ACC112 (cell line): ENCODE measurements around the gene KCNB1.

ENCODE experiments used
- H2AFZ ChIP-seq: fragments of 200-600 bp; sonication (generic); one replicate; pipeline ENCODE4 v1.6.0; 2017; ENCODE audit warnings: antibody characterized with exemption, low read length; ENCODE audit not compliant: unreplicated experiment
- H3K27ac ChIP-seq: fragments of 200-600 bp; sonication (generic); 2 replicates; pipeline ENCODE4 v1.5.1; 2014; ENCODE audit warnings: low read depth, mild to moderate bottlenecking, antibody characterized with exemption, low read length, moderate library complexity
- H3K27me3 ChIP-seq: fragments of 200-600 bp; sonication (generic); 2 replicates; pipeline ENCODE4 v1.6.1; 2014; ENCODE audit warnings: mild to moderate bottlenecking, antibody characterized with exemption, low read length, moderate library complexity, mixed read lengths; ENCODE audit not compliant: insufficient read depth
- H3K36me3 ChIP-seq: fragments of 200-600 bp; sonication (generic); 2 replicates; pipeline ENCODE4 v1.6.1; 2016; ENCODE audit warnings: mild to moderate bottlenecking, antibody characterized with exemption, low read length, moderate library complexity, mixed read lengths; ENCODE audit not compliant: insufficient read depth
- H3K4me1 ChIP-seq: fragments of 200-600 bp; sonication (generic); one replicate; pipeline ENCODE4 v1.6.1; 2016; ENCODE audit warnings: low read length, mixed read lengths; ENCODE audit not compliant: insufficient read depth, unreplicated experiment, control insufficient read depth
- H3K4me3 ChIP-seq: fragments of 200-600 bp; sonication (generic); 2 replicates; pipeline ENCODE4 v1.5.1; 2014; ENCODE audit warnings: mild to moderate bottlenecking, low read depth, low read length
- H3K79me2 ChIP-seq: fragments of 200-600 bp; sonication (generic); one replicate; pipeline ENCODE4 v1.6.0; 2016; ENCODE audit warnings: low read length; ENCODE audit not compliant: control insufficient read depth, unreplicated experiment, insufficient read depth

The KCNB1 gene

DNA sequence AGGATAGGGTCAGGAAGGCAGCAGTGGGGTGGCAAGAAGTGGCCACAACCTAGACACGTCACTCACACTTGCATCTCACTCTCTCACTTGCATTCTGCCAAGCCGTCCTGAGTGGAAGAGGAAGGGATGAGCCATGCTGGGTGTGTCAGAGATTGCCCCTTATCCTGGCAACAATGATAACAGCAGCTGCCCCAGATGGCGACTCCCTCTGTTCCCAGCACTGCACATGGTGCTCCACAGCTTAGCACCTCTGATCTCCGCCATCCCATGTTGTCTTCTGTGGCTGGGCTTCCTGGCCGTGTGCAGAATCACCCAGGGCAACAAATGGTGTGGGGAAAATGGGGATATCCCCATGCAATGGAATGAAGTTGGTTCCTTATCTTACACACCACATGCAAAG, 11.1 kb downstream of the KCNB1 start:
- Histone ChIP-seq H3K4me1 (no peaks in the 10 kb centered on the region), H3K27me3 (peaks cover 81% of the 10 kb centered on the region), H3K36me3 (no peaks in the 10 kb centered on the region), H3K4me3 (no peak overlapping the region), H3K27ac (no peak overlapping the region), H2AFZ (no peak overlapping the region), H3K79me2 (no peaks in the 10 kb centered on the region)

DNA sequence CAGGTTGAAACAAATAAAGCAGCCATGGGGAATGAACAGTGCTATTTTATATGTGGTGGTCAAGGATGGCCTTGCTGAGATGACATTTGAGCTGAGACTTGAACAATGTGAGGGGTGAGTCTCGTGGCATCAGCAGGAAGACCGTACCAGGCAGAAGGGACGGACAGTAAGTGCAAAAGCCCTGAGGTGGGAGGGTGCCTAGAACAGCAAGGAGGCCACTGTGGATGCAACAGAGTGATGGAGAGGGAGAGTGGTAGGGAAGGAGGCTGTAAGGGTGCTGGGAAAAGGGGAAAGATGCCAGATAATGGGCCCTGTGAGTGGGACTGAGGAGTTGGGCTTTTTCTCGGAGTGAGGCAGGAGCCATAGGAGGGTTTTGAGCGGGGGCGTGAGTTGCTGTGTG, 11.5 kb downstream of the KCNB1 start:
- no peak overlapping the region for H2AFZ ChIP-seq
- H3K4me1 ChIP-seq: no peaks in the 10 kb centered on the region
- peaks cover 81% of the 10 kb centered on the region for H3K27me3 ChIP-seq
- H3K79me2 ChIP-seq: no peaks in the 10 kb centered on the region
- no peak overlapping the region for H3K27ac ChIP-seq
- no peak overlapping the region for H3K4me3 ChIP-seq
- H3K36me3 ChIP-seq: no peaks in the 10 kb centered on the region

DNA sequence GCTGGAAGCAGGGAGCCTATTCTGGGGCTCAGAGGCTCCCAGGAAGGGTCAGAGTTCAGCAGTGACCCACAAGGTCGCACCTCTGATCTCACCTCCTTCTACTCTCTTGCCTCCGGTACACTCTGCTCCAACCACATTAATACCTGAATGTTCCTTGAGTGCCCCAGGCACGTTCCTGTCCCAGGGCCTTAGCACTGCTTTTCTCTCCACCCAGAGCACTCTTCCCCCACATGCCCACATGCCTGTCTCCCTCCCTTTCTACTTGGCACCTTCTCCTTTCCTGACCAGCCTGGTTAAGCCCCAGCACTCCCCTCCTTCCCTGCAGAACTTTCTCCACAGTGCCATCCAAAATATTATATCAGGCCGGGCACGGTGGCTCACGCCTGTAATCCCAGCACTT, 13.4 kb downstream of the KCNB1 start:
- H3K36me3 ChIP-seq: no peaks in the 10 kb centered on the region
- no peaks in the 10 kb centered on the region for H3K4me1 ChIP-seq
- no peak overlapping the region for H2AFZ ChIP-seq
- H3K4me3 ChIP-seq: no peak overlapping the region
- H3K27ac ChIP-seq: no peak overlapping the region
- H3K27me3 ChIP-seq: peaks cover 70% of the 10 kb centered on the region
- H3K79me2 ChIP-seq: no peaks in the 10 kb centered on the region

DNA sequence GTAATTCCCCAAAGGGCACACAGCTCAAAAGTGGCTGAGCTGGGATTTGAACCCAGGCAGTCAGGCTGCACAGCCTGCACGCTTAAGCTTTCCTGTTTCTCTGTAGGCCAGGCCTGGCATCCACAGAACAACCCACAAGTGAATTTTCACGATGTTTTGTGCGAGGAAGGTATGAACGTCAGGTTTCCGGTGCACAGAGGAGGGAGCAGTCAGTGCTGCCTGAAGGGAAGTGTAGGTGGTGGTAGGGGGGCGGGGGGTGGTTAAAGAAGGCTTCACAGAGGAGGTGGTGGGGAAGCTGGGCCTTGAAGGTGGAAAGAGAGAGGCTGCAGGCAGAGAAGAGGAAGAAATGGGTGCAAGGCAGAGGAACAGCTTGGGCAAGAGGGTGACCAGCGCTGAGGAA, 14.1 kb downstream of the KCNB1 start:
- Histone ChIP-seq H3K4me3 (no peak overlapping the region), H3K27ac (no peak overlapping the region)

DNA sequence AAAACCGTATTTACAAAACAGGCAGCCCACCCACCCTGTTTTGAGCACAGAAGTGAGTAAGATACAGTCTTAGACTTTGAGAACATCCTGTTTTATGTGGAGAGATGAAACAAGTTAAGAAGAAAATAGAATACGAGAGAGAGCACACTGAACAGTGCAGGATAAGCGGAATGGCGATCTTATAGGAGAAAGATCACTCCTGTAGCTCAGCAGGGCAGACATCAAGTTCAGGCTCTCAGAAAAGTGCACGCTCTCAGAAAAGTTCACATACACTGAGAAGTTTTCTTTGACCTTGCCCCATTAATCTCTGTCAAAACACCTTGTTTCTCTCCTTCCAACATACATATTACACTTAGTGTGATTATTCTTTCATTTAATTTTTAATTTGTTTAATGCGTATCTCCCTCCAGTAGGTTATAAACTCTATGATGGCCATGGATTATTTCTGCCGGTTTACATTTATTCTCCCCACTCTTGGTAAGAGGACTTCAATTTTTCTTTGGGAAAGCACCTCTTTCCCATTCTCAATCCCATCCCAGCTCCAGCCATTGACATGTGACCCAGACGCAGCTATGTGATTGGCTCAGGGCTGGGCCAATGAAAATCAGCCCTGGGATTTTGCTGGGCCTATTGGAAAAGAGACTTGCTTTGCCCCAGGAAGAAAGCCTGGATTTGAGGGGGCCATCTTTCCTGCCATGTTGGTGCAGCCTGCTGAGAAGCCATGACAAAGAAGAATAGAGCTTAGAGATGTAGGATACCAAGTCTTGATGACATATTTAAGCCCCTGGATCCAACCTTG, 16.2 kb downstream of the KCNB1 start:
- no peak overlapping the region for H3K27ac ChIP-seq
- peaks cover 67% of the 10 kb centered on the region for H3K27me3 ChIP-seq
- no peak overlapping the region for H2AFZ ChIP-seq
- H3K4me1 ChIP-seq: no peaks in the 10 kb centered on the region
- H3K79me2 ChIP-seq: no peaks in the 10 kb centered on the region
- no peak overlapping the region for H3K4me3 ChIP-seq
- H3K36me3 ChIP-seq: no peaks in the 10 kb centered on the region

More for the DNA sequence above, 14.1 kb downstream of the KCNB1 start:
- no peaks in the 10 kb centered on the region for H3K36me3 ChIP-seq
- H3K79me2 ChIP-seq: no peaks in the 10 kb centered on the region
- H2AFZ ChIP-seq: no peak overlapping the region
- H3K27me3 ChIP-seq: peaks cover 65% of the 10 kb centered on the region
- no peaks in the 10 kb centered on the region for H3K4me1 ChIP-seq

DNA sequence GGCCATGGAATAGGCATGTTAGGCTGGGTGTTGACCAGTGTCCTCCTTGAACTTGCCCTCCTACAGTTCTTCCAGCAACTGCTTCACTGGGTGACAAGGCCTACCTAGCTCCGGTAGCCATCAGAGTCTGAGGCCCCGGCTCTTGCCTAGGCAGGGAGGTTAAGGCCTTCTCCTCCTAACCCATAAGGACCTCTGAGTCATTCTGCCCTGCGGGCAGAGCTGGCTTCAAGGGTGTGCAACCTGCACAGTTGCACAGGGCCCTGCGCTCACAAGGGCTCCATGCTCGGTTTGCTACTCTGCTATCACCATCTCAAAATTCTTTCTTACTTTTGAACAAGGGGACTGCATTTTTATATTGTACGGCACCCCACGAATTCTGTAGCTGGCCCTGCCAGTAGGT, 17.9 kb downstream of the KCNB1 start:
- no peak overlapping the region for H2AFZ ChIP-seq
- H3K27ac ChIP-seq: no peak overlapping the region
- no peaks in the 10 kb centered on the region for H3K36me3 ChIP-seq
- H3K4me3 ChIP-seq: no peak overlapping the region
- no peaks in the 10 kb centered on the region for H3K4me1 ChIP-seq
- H3K79me2 ChIP-seq: no peaks in the 10 kb centered on the region
- peaks cover 66% of the 10 kb centered on the region for H3K27me3 ChIP-seq

DNA sequence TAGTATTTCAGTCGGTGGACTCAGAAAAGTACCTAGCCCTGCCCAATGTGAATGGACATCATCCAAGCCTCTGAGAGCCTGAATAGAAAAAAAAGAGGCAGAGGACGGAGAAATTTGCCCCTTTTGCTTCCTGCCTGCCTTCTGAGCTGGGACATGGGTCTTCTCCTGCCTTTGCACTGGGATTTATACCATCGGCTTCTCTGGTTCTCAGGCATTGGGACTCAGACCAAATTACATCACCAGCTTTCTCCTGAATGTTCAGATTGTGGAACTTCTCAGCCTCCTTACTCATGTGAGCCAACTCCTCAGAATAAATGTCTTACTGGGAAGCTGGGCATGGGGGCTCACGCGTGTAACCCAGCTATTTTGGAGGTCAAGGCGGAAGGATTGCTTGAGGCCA, 19.8 kb downstream of the KCNB1 start:
- no peak overlapping the region for H2AFZ ChIP-seq
- H3K36me3 ChIP-seq: no peaks in the 10 kb centered on the region
- H3K4me1 ChIP-seq: no peaks in the 10 kb centered on the region
- H3K79me2 ChIP-seq: no peaks in the 10 kb centered on the region
- H3K27me3 ChIP-seq: peaks cover 69% of the 10 kb centered on the region
- H3K27ac ChIP-seq: no peak overlapping the region
- H3K4me3 ChIP-seq: no peak overlapping the region

DNA sequence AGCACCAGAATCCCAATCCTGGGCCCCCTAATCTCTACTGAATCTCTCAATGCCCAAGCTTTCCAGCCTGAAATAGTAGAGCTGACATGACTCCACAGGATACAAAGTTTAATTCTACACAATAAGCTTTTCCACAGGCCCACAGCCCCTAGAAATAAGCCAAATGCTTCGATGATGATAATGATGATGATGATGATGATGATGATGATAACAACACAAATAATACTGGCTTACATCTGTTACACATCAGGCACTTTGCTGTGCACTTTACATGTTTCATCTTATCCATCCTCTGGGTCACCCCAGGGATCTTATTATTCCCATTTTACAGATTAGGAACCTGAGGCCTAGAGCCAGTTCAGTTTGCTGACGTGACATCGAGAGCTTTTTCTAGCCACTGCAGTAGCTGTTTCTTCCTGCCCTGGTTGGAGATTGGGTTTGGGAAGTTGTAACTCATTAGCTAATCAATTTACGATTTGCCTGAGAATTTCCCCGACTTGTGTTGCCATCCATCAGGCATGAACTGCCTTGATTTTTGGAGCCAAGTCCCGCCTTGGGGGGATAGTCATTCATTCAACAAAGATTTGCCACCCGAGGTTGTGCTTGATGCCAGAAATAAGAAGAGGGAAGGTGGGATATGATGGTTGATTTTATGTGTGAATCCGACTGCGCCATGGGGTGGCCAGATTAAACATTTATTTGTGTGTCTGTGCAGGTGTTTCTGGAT, 20.4 kb downstream of the KCNB1 start:
- Histone ChIP-seq H3K79me2 (no peaks in the 10 kb centered on the region), H3K27me3 (peaks cover 69% of the 10 kb centered on the region), H2AFZ (no peak overlapping the region), H3K4me1 (no peaks in the 10 kb centered on the region), H3K4me3 (no peak overlapping the region), H3K36me3 (no peaks in the 10 kb centered on the region), H3K27ac (no peak overlapping the region)

DNA sequence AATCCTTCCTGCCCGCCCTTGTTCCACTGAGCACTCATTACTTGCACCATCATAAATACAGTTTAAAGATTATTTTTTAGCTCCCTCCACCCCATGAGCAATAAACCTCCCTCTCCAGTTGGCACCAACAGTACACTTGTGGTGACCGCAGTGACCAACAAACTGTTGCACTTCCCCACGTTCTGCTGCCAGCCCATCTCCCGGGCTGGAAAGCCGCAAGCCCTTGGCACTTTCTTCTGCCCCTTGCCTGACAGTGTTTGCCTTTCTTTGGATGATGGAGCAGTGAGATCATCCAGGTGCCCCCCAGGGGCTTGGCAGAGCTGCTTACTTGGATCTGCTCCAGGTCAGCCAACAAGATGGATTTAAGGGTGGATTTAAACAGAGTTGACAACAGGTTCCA, 21.6 kb downstream of the KCNB1 start:
- H3K27ac ChIP-seq: no peak overlapping the region
- H3K4me1 ChIP-seq: no peaks in the 10 kb centered on the region
- no peaks in the 10 kb centered on the region for H3K79me2 ChIP-seq
- no peaks in the 10 kb centered on the region for H3K36me3 ChIP-seq
- H3K4me3 ChIP-seq: no peak overlapping the region
- peaks cover 69% of the 10 kb centered on the region for H3K27me3 ChIP-seq
- no peak overlapping the region for H2AFZ ChIP-seq

DNA sequence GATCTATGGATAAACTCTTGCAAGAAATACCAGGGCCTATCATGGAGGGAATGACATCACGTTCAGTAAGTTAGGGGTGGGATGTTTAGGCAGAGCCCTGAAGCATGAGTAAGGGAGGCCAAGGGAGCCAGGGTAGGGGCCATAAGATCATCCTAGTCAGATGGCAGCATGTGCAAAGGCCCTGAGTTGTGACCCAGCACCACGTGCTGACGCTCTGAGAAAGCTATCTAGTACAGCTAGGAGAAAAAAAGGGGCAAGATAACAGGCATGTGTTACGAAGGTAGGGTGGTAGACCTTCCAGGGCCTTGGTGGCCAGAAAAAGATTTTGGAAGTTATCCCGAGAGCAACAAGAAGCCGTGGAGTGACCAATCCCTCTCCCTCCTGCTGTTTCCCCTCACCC, 22.3 kb downstream of the KCNB1 start:
- H3K4me1 ChIP-seq: no peaks in the 10 kb centered on the region
- no peaks in the 10 kb centered on the region for H3K79me2 ChIP-seq
- H3K27ac ChIP-seq: no peak overlapping the region
- H3K27me3 ChIP-seq: peaks cover 69% of the 10 kb centered on the region
- H3K4me3 ChIP-seq: no peak overlapping the region
- no peak overlapping the region for H2AFZ ChIP-seq
- no peaks in the 10 kb centered on the region for H3K36me3 ChIP-seq

DNA sequence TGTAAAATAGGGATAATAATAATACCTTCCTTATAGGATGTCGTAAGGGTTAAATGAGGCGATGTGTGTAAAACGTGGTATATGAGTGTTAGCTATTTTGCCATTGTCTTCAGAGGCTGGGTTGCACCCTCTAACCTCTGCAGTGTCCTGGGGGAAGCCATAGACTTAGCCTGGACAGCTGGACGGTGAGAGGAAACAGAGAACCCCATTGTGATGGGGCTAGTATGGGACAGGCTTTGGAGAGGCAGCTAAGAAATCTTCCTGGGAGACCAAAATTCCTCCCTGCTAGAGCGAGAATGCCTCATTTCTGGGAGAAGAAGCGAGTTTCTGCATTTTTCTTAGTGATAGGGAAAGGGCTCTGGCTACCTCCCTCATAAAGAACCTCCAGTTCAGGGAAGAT, 22.8 kb downstream of the KCNB1 start:
- H3K79me2 ChIP-seq: no peaks in the 10 kb centered on the region
- peaks cover 65% of the 10 kb centered on the region for H3K27me3 ChIP-seq
- H3K36me3 ChIP-seq: no peaks in the 10 kb centered on the region
- H2AFZ ChIP-seq: no peak overlapping the region
- no peak overlapping the region for H3K4me3 ChIP-seq
- no peak overlapping the region for H3K27ac ChIP-seq
- no peaks in the 10 kb centered on the region for H3K4me1 ChIP-seq
